ENCODE measurements around the gene MYOG.

DNA sequence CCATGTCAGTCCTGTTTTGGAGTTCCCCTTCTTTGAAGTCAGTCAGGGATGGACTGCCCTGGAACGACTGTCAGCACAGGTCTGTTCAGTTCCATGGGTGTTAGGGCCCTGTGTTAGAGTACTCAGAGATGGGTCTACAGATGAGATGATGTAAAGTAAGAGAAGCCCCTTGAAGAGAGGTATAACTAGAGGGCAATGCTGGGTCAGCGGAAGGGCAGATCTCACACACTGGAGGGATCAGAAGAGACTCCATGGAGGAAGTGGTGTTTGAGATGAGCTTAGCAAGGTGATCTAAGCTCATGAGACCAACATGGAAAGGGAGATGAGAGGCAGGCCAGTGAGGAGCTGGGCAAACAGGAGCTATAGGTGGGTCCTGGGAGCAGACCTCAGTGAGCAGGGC, 51.9 kb downstream of the MYOG start:
- TF ChIP-seq, protein P1, sequence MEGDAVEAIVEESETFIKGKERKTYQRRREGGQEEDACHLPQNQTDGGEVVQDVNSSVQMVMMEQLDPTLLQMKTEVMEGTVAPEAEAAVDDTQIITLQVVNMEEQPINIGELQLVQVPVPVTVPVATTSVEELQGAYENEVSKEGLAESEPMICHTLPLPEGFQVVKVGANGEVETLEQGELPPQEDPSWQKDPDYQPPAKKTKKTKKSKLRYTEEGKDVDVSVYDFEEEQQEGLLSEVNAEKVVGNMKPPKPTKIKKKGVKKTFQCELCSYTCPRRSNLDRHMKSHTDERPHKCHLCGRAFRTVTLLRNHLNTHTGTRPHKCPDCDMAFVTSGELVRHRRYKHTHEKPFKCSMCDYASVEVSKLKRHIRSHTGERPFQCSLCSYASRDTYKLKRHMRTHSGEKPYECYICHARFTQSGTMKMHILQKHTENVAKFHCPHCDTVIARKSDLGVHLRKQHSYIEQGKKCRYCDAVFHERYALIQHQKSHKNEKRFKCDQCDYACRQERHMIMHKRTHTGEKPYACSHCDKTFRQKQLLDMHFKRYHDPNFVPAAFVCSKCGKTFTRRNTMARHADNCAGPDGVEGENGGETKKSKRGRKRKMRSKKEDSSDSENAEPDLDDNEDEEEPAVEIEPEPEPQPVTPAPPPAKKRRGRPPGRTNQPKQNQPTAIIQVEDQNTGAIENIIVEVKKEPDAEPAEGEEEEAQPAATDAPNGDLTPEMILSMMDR (conservative IDR thresholded peaks at IDR 0.05; ENCODE audit: low read depth, low read length), result no peak
- TF ChIP-seq CHD1 (IDR thresholded peaks at IDR 0.05; ENCODE audit: low read depth, low read length) (no peak), MXI1 (IDR thresholded peaks at IDR 0.05; ENCODE audit: borderline replicate concordance, low read depth, low read length) (no peak)

Data from IMR-90 (cell line).